HEK293 (cell line): ENCODE measurements around the gene RBBP8.
A peak's percentile ranks its signal among the peaks of the same experiment; 100 is the strongest.

Experiments
- CTCF ChIA-PET: fragments of 350-600 bp; formaldehyde crosslinking; extraction: SDS; loops from one replicate; lab custom pipeline; 2021; ENCODE audit warnings: antibody characterized with exemption; lab: Yijun Ruan, JAX
- POLR2A ChIA-PET: fragments of 300-600 bp; formaldehyde crosslinking; extraction: SDS; loops from one replicate; lab custom pipeline; 2020; ENCODE audit warnings: antibody characterized with exemption, inconsistent platforms; lab: Yijun Ruan, JAX
- H3K27ac ChIP-seq: fragments of 200-500 bp; sonication (Bioruptor generic); 2 replicates; pipeline ENCODE4 v1.5.1; 2014; ENCODE audit warnings: low read depth, low read length, control low read depth, inconsistent platforms; ENCODE audit errors: extremely low read depth
- H3K36me3 ChIP-seq, 2 experiments: fragments of 200-500 bp in 1 of 2; sonication (Bioruptor generic) in 1 of 2; 1 replicate in 1 of 2; 2 replicates in 1 of 2; pipeline ENCODE4 v1.5.1; 2014 to 2017; ENCODE audit warnings: inconsistent platforms in 2 of 2, low read length in 2 of 2; ENCODE audit not compliant: control insufficient read depth in 2 of 2, insufficient read depth in 1 of 2
- H3K4me1 ChIP-seq: fragments of 200-500 bp; sonication (Bioruptor generic); 2 replicates; pipeline ENCODE4 v1.5.1; 2014; ENCODE audit warnings: mild to moderate bottlenecking, low read length, inconsistent platforms; ENCODE audit not compliant: control insufficient read depth, insufficient read depth
- H3K4me3 ChIP-seq: 2 replicates; pipeline ENCODE4 v1.5.1; 2011; ENCODE audit warnings: low read depth, mild to moderate bottlenecking, control low read depth, low read length, moderate library complexity
- H3K9me3 ChIP-seq: fragments of 200-500 bp; sonication (Bioruptor generic); 2 replicates; pipeline ENCODE4 v1.5.1; 2014; ENCODE audit warnings: low read depth, low read length, inconsistent platforms; ENCODE audit not compliant: control insufficient read depth, insufficient read depth
- KLF1 ChIP-seq: fragments of 450-650 bp; formaldehyde crosslinking; IDR thresholded peaks from 2 replicates; pipeline ENCODE4 v1.5.1; 2016; ENCODE audit warnings: missing biosample characterization, missing genetic modification characterization
- OSR2 ChIP-seq: fragments of 450-650 bp; formaldehyde crosslinking; IDR thresholded peaks from 2 replicates; pipeline ENCODE4 v1.5.1; 2016; ENCODE audit warnings: missing biosample characterization, missing genetic modification characterization
- SETDB1 ChIP-seq: IDR thresholded peaks from one replicate; pipeline ENCODE4 v1.6.1; 2017; ENCODE audit warnings: mild to moderate bottlenecking, low read length, moderate library complexity, mixed read lengths; ENCODE audit not compliant: insufficient read length
- ZFP69B ChIP-seq: fragments of 450-650 bp; formaldehyde crosslinking; IDR thresholded peaks from 2 replicates; pipeline ENCODE4 v1.5.1; 2016; ENCODE audit warnings: missing biosample characterization, missing genetic modification characterization
- ZNF140 ChIP-seq: fragments of 450-650 bp; formaldehyde crosslinking; IDR thresholded peaks from 2 replicates; pipeline ENCODE4 v1.5.1; 2016; ENCODE audit warnings: missing biosample characterization, missing genetic modification characterization
- ZNF48 ChIP-seq: fragments of 450-650 bp; formaldehyde crosslinking; IDR thresholded peaks from 2 replicates; pipeline ENCODE4 v1.5.1; 2016; ENCODE audit warnings: missing biosample characterization, missing genetic modification characterization
- ZNF501 ChIP-seq: fragments of 450-650 bp; formaldehyde crosslinking; IDR thresholded peaks from 2 replicates; pipeline ENCODE4 v1.5.1; 2016; ENCODE audit warnings: missing biosample characterization, missing genetic modification characterization
- ZNF521 ChIP-seq: fragments of 450-650 bp; formaldehyde crosslinking; IDR thresholded peaks from 2 replicates; pipeline ENCODE4 v1.5.1; 2017; ENCODE audit warnings: missing biosample characterization, mild to moderate bottlenecking, missing genetic modification characterization
- ZNF707 ChIP-seq: fragments of 450-650 bp; formaldehyde crosslinking; IDR thresholded peaks from 2 replicates; pipeline ENCODE4 v1.5.1; 2016; ENCODE audit warnings: missing biosample characterization, missing genetic modification characterization
- ZNF76 ChIP-seq: fragments of 450-650 bp; formaldehyde crosslinking; IDR thresholded peaks from 2 replicates; pipeline ENCODE4; 2016; ENCODE audit warnings: low read depth, missing biosample characterization, missing genetic modification characterization, borderline replicate concordance
- TF ChIP-seq, protein P1 (sequence below): fragments of 450-650 bp; formaldehyde crosslinking; IDR thresholded peaks from 2 replicates; pipeline ENCODE4 v1.5.1; 2017; ENCODE audit warnings: missing biosample characterization, missing genetic modification characterization
- TF ChIP-seq, protein P2 (sequence below): fragments of 450-650 bp; IDR thresholded peaks from 2 replicates; pipeline ENCODE4 v1.5.1; 2018; ENCODE audit warnings: missing biosample characterization, mild to moderate bottlenecking, missing genetic modification characterization
- TF ChIP-seq, protein P3 (sequence below): fragments of 450-650 bp; formaldehyde crosslinking; IDR thresholded peaks from 2 replicates; pipeline ENCODE4 v1.5.1; 2016; ENCODE audit warnings: missing biosample characterization, missing genetic modification characterization
- TF ChIP-seq, protein P4 (sequence below): fragments of 450-650 bp; formaldehyde crosslinking; IDR thresholded peaks from 2 replicates; pipeline ENCODE4 v1.5.1; 2016; ENCODE audit warnings: missing biosample characterization, missing genetic modification characterization
- TF ChIP-seq, protein P5 (sequence below): fragments of 450-650 bp; formaldehyde crosslinking; IDR thresholded peaks from 2 replicates; pipeline ENCODE4 v1.5.1; 2016; ENCODE audit warnings: missing biosample characterization, missing genetic modification characterization

Gene RBBP8

DNA sequence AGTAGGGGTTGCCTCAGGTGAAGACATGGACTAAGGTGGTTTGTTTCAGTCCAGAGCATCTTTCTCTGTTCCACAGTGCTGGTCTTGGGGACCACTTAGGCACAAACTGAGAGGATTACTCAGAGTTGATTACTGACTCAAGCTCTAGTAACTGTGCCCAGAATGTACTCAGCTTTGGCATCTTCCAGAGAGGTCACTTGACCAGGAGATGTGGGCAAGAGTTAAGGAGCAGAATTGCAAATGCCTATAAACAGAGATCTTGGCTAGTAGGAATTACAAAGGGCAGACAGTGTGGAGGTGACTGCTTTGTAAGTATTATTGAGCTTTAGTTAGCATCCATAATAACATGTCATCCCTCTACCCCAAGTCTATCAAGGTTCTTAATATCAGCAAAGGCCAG, 109.0 kb downstream of the RBBP8 start:
- ChIA-PET CTCF (interaction anchor here (1.1 to 1.5 kb wide), 2 partner anchors 10 to 89 kb away, joined by 4 to 5 read pairs; no protein-coding TSS in a partner anchor), POLR2A (no interaction called here)
- H3K27ac ChIP-seq, result no peak overlapping the region
- H3K36me3 ChIP-seq, result no peaks in the 10 kb centered on the region
- H3K4me1 ChIP-seq, result no peaks in the 10 kb centered on the region
- H3K4me3 ChIP-seq, result no peak overlapping the region
- TF ChIP-seq ZNF707 (tag by site-specific recombination) (no peak), ZNF140 (tag by site-specific recombination) (peak; percentile 96), SETDB1 (no peak), ZNF76 (tag by site-specific recombination) (no peak), OSR2 (no peak)
- TF ChIP-seq, protein P1, sequence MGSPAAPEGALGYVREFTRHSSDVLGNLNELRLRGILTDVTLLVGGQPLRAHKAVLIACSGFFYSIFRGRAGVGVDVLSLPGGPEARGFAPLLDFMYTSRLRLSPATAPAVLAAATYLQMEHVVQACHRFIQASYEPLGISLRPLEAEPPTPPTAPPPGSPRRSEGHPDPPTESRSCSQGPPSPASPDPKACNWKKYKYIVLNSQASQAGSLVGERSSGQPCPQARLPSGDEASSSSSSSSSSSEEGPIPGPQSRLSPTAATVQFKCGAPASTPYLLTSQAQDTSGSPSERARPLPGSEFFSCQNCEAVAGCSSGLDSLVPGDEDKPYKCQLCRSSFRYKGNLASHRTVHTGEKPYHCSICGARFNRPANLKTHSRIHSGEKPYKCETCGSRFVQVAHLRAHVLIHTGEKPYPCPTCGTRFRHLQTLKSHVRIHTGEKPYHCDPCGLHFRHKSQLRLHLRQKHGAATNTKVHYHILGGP (tag by site-specific recombination), result no peak
- H3K9me3 ChIP-seq, result no peaks in the 10 kb centered on the region

DNA sequence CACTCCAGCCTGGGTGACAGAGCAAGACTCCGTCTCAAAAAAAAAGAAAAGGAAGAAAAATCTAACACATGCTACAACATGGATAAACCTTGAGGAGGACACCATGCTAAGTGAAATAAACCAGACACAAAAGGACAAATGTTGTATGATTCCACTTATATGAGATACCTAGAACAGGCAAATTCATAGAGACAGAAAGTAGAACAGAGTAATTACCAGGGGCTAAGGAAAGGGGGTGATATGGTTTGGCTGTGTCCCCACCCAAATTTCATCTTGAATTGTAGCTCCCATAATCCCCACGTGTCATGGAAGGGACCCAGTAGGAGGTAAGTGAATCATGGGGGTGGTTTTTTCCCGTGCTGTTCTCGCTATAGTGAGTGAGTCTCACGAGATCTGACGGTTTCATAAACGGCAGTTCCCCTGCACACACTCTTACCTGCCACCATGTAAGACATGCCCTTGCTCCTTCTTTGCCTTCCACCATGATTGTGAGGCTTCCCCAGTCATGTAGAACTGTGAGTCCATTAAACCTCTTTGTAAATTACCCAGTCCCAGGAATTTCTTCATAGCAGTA, 110.8 kb downstream of the RBBP8 start:
- no peaks in the 10 kb centered on the region for H3K9me3 ChIP-seq
- no peak overlapping the region for H3K4me3 ChIP-seq
- no peak overlapping the region for H3K27ac ChIP-seq
- ChIA-PET POLR2A (no interaction called here), CTCF (interaction anchor here (0.7 kb wide), 1 partner anchor 11 kb away, joined by 4 read pairs; no protein-coding TSS in a partner anchor)
- no peaks in the 10 kb centered on the region for H3K4me1 ChIP-seq
- no peaks in the 10 kb centered on the region for H3K36me3 ChIP-seq
- no peak for TF ChIP-seq ZFP69B (tag by site-specific recombination)

DNA sequence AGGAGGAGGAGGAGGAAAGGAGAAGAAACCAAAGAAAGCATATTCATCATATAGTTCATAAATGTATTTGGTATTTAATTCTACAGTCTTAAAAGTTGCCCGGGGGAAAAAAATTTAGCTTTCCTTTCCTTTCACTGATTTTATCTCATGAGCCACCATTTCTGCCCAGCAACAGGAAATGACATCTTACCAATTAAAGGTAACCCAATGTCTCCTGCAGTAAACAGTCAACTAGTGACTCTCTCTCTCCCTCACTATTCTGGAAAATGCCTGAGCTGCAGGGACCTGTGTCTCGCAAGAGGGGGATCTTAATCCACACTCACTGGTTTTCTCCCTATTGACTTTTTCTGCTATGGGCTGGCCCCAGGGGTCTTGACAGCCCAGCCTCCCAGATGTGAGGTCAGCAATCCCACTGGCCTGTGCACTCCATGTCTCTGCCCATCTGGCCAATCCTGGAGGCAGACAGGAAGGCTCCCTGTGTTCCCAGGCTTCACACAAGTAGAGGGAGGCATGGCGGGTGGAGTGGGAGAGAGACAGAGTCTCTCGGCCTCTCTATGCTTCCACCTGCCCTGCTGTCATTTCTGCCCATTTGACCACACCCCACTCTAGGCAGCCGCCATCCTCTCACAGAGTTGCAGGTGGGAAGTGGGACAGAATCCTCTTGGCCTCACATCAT, 116.7 kb downstream of the RBBP8 start:
- no peak overlapping the region for H3K27ac ChIP-seq
- H3K4me1 ChIP-seq, result no peaks in the 10 kb centered on the region
- ChIA-PET CTCF (interaction anchor here (0.6 to 1.5 kb wide), 3 partner anchors 142 to 360 kb away, joined by 3 to 6 read pairs (median 5); no protein-coding TSS in a partner anchor), POLR2A (no interaction called here)
- H3K9me3 ChIP-seq, result no peaks in the 10 kb centered on the region
- H3K4me3 ChIP-seq, result no peak overlapping the region
- H3K36me3 ChIP-seq, result no peaks in the 10 kb centered on the region
- TF ChIP-seq, protein P2, sequence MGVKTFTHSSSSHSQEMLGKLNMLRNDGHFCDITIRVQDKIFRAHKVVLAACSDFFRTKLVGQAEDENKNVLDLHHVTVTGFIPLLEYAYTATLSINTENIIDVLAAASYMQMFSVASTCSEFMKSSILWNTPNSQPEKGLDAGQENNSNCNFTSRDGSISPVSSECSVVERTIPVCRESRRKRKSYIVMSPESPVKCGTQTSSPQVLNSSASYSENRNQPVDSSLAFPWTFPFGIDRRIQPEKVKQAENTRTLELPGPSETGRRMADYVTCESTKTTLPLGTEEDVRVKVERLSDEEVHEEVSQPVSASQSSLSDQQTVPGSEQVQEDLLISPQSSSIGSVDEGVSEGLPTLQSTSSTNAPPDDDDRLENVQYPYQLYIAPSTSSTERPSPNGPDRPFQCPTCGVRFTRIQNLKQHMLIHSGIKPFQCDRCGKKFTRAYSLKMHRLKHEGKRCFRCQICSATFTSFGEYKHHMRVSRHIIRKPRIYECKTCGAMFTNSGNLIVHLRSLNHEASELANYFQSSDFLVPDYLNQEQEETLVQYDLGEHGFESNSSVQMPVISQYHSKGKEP, result no peak
- TF ChIP-seq, protein P3, sequence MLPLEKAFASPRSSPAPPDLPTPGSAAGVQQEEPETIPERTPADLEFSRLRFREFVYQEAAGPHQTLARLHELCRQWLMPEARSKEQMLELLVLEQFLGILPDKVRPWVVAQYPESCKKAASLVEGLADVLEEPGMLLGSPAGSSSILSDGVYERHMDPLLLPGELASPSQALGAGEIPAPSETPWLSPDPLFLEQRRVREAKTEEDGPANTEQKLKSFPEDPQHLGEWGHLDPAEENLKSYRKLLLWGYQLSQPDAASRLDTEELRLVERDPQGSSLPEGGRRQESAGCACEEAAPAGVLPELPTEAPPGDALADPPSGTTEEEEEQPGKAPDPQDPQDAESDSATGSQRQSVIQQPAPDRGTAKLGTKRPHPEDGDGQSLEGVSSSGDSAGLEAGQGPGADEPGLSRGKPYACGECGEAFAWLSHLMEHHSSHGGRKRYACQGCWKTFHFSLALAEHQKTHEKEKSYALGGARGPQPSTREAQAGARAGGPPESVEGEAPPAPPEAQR (tag by site-specific recombination), result no peak
- no peak for TF ChIP-seq KLF1 (tag by site-specific recombination)

DNA sequence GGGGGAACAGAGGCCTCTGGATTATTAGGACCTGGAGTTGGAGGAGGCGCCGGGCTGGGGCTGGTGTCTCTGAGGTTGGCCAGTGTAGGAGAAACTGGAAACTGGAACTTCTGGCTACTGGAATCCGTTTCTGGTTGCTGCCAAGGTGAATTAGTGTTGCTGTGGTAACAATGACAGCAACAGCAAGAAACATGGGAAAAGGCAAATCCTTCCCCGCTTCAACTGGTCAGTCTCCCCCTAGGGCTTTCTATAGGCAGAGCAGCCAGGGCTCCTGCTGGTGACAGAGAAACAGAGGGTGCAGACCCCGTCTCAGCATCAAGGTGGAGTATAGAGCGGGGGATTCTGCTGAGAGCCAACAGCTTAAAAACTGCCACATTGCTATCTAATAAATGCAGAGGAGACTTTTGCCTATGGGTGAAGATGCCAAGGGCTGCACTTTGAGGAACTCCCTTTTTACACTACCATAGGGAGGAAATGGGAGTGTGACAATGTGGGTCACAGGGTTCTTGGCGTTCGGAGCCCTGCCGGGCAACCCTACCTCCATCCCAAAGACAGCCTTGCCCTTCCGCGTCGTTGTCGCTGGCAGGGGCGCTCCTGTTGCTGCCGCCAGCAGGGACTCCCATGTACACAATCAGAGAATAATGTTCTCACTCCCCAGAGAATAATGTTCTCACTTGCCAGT, 120.8 kb downstream of the RBBP8 start:
- CTCF ChIA-PET, result interaction anchor here (0.9 to 1.5 kb wide), 4 partner anchors 10 to 240 kb away, joined by 3 to 4 read pairs (median 4); no protein-coding TSS in a partner anchor
- Histone ChIP-seq H3K4me1 (no peaks in the 10 kb centered on the region), H3K27ac (no peak overlapping the region), H3K9me3 (no peaks in the 10 kb centered on the region), H3K36me3 (no peaks in the 10 kb centered on the region), H3K4me3 (no peak overlapping the region)
- POLR2A ChIA-PET, result no interaction called here
- no peak for TF ChIP-seq ZNF48 (tag by site-specific recombination)
- TF ChIP-seq KLF1 (tag by site-specific recombination), result no peak
- TF ChIP-seq OSR2, result peak; percentile 19; the same call in 1 of the 2 replicates
- TF ChIP-seq ZNF501 (tag by site-specific recombination), result no peak
- TF ChIP-seq, protein P4, sequence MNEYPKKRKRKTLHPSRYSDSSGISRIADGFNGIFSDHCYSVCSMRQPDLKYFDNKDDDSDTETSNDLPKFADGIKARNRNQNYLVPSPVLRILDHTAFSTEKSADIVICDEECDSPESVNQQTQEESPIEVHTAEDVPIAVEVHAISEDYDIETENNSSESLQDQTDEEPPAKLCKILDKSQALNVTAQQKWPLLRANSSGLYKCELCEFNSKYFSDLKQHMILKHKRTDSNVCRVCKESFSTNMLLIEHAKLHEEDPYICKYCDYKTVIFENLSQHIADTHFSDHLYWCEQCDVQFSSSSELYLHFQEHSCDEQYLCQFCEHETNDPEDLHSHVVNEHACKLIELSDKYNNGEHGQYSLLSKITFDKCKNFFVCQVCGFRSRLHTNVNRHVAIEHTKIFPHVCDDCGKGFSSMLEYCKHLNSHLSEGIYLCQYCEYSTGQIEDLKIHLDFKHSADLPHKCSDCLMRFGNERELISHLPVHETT (tag by site-specific recombination), result no peak
- no peak for TF ChIP-seq ZNF521 (tag by site-specific recombination)
- TF ChIP-seq, protein P5, sequence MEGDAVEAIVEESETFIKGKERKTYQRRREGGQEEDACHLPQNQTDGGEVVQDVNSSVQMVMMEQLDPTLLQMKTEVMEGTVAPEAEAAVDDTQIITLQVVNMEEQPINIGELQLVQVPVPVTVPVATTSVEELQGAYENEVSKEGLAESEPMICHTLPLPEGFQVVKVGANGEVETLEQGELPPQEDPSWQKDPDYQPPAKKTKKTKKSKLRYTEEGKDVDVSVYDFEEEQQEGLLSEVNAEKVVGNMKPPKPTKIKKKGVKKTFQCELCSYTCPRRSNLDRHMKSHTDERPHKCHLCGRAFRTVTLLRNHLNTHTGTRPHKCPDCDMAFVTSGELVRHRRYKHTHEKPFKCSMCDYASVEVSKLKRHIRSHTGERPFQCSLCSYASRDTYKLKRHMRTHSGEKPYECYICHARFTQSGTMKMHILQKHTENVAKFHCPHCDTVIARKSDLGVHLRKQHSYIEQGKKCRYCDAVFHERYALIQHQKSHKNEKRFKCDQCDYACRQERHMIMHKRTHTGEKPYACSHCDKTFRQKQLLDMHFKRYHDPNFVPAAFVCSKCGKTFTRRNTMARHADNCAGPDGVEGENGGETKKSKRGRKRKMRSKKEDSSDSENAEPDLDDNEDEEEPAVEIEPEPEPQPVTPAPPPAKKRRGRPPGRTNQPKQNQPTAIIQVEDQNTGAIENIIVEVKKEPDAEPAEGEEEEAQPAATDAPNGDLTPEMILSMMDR, result peak; percentile 45; the same call in 1 of the 2 replicates
